NT2/D1 (cell line): ENCODE data around the gene TMEM156.

Experiments used
- YY1 ChIP-seq: IDR thresholded peaks from 2 replicates; pipeline ENCODE4 v1.6.1; 2011; ENCODE audit not compliant: insufficient read length, insufficient read depth
- ZNF274 ChIP-seq: IDR thresholded peaks from 2 replicates; pipeline ENCODE4 v1.6.1; 2011; ENCODE audit warnings: mild to moderate bottlenecking, low read depth, low read length

DNA sequence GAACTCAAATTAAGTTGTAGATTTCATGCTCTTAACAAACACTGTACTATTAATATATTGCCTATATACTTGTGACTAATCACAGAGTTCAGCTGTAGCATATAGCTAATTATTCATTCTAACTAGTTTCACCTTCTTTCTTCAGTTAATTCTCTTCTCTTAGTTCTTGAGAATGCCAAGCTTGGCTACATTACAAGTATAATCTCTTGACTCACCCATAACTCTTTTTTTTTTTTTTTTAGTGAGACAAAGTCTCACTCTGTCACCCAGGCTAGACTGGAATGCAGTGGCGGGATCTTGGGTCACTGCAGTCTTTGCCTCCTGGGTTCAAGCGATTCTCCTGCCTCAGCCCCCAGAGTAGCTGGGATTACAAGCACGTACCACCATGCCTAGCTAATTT is 35.2 kb upstream of the TMEM156 start:
- TF ChIP-seq ZNF274 (no peak), YY1 (no peak)
